G401 (cell line): ENCODE data around the gene REG4. TPM values are rescaled to one million over a fixed set of nuclear protein-coding genes. Genes with fewer than 3 reads are reported as not detected.
"Not testable (repeated sequence)": the region's sequence is repeated elsewhere in the genome, so short reads cannot be mapped to it uniquely, and the experiment has no call there.

Source experiments
- DNase-seq: peaks from one replicate; pipeline ENCODE4 v3.0.0-alpha.2; 2015; ENCODE audit warnings: low spot score
- in situ Hi-C: cut with HindIII; loops from 2 replicates; pipeline ENCODE4 v1.10.0; 2016; ENCODE audit warnings: low sequenced_read_pairs, mixed read lengths
- total RNA-seq: library from RNA; depleted of rRNA; stranded (reverse); fragments of >200 nt; shearing (Covaris generic); gene quantifications from 2 replicates; pipeline ENCODE4 v1.2.3, GENCODE V29; 2014

Gene REG4
- total RNA-seq, 1 experiment from 2014 or later = not detected

DNA sequence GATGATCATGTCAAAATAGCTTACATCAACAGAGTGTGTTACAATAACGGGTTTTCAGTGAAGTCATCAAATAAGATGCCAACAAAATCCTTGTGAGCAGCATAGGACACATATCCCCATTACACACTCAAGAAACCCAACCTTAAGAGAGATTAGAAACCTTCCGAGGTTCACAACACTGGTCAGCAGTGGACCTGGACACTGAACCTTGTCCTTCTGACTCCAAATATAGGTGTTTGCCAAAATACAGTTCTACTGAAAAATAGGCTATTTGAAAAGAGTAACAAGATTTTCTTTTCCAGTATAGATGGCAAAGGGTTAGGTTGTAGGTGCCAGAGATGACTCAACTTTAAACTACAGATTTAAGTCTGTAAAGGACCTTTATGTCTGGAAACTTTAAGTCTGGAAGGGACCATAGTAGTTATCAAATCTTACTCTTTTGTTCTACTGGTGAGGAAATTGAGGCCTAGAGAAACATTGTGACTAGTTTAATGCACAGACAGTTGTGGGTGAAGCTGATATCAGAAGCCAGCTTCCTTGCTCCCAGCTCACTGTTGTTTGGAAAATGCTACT lies 811 bp upstream of the REG4 start:
- in situ Hi-C loops = no loop called here
- DNase-seq = no peak

DNA sequence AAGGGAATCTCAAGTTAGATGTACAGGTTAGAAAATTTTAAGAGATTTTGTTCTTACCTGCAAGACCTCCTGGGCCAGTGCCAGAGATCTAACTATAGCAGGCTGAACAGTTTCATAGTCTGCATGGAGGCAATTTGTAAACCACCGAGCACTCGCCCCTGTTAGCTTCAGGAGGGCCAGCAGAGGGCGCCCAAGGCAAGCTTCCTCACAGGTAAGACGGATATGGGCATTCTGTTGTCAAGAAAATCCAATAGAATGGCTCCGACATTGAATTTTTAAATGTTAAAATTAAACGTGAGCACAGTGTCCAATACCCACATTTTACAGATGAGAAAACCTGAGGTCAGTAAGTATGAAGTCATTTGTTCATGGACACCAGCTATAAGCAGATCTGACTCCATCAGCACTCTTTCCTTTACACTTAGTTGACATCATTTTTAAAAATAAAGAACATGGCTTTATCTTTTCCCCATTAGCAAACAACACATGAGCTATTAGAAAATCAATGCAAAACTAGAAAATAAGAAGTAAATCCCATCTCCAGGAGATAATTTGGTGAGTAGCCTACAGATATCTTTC lies 2.2 kb downstream of the REG4 start:
- in situ Hi-C loops = no loop called here
- peak; percentile 79 for DNase-seq

GRCh38 chr1:119808491-119808890 lies 2.8 kb downstream of the REG4 start:
- in situ Hi-C loops = no loop called here
- peak; percentile 1 for DNase-seq

DNA sequence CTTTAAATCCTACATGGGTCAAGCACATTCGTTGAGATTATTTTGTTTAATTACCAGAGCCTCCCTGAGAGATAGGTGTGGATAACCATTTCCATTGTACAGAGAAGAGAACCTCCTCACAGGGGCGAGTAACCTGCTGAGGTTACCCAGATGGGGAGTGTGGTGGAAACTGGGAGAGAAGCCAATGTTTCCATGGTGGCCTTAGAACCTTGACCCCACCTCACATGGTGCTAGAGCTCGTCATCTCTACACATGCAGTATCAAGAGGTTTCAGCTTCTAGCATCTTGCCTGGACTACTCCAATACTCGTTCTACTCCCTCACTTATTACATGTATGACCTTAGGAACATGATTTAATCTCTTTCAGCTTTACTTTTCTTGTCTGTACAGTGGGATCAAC lies 4.8 kb downstream of the REG4 start:
- no peak for DNase-seq
- in situ Hi-C loops = no loop called here

DNA sequence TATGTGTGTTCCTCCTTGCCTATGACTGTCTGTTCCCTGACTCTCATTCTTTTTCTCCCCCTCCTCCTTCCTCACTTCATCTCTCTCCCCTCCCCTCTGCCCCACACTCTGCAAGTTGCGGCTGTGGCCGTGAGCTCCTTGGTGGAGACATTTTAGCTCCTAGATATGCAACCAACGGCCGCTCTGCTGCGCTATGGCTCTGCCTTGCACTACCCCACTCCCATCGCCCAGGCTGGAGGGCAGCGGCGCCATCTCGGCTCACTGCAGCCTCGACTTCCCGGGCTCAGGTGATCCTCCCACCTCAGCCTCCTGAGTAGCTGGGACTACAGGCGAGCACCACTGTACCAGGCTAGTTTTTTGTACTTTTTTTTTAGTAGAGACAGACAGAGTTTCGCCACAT lies 5.5 kb downstream of the REG4 start:
- no peak for DNase-seq
- in situ Hi-C loops = no loop called here

- in situ Hi-C loops = no loop called here
- no peak for DNase-seq
Measured at GRCh38 chr1:119805247-119805646, 6.0 kb downstream of the REG4 start.

GRCh38 chr1:119799599-119800177 lies 11.6 kb downstream of the REG4 start:
- no peak for DNase-seq
- in situ Hi-C loops = no loop called here

- DNase-seq = no peak
- in situ Hi-C loops = no loop called here
Measured at GRCh38 chr1:119799003-119799402, 12.3 kb downstream of the REG4 start.

DNA sequence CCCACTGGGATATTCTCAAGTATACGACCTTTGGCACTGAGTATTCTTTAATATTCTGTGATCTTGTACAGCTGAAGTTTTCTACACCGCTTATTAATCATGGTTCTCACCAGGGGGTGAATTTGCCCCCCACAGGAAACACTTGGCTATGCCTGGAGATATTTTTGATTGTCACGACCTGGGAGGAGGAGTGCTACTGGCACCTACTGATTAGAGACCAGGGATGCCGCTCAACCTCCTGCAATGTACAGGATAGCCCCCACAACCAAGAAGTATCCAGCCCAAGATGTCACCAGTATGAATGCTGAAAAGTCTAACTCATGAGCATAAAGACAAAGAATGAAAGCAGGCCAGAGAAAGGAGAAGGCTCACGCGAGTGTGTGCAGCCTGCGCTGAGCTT lies 13.7 kb downstream of the REG4 start:
- in situ Hi-C loops = no loop called here
- no peak for DNase-seq

DNA sequence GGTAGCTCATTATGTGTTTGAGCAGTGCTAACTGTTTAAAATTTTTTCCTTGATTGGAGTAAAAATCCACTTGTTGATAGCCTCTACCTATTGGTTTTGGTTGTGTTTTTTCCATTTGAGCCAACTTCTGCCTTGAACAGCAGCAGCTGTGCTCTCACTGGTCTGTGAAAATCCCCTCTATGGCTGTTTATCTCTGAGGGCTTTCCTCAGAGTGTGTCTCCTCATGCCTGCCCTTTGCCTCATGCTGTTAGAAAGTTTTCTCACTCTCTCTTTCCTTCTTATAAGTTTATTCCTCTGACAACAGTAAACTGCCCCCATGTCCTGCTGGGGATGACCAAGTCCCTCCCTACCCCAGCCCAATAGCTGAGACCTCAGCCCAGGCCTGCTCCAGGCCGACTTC lies 14.1 kb downstream of the REG4 start:
- in situ Hi-C loops = no loop called here
- DNase-seq = no peak

DNA sequence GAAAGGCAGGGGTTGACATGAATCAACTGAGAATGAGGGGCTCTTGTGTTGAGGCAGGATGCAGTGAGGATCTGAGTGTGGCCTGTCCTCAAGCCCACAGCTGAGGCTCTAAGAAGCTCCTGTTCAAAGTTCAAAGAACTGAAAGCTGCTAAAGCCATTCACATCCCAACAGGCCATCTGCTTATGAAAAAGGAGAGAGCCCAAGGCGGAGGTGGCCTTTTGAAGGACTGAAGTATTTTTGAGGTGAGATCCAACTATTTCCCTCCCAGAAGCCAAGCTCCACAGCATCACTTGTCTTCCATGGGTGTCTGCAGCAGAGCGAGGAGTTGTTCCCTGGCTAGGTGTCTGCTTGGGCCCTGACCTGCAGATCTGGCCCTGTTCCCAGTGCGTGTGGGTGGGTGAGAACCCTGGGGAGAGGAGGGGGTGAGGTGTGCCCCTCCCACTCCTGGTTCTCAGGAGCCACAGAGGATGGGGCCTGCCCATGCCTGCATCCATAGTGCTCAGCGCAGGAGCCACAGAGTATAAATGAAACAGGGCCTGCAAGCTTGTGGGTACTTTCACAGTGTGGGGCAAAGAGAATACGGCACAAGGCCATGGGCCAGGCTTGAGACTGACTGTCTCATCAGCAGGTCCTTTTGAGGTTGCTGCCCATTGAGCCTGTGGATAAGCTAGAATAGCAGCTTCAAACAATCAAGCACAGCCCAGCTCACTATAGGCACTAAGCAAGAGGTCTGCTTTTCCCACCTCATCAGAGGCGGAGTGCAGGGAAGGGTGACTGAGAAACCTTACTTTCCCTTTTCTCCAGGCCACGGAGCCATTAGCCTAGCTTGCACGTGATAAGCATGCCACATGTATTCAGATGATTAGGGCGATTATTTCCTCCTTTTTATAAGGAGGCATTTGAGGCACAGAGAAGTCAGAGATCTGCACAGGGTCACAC lies 15.7 kb downstream of the REG4 start:
- no peak for DNase-seq
- in situ Hi-C loops = no loop called here

DNA sequence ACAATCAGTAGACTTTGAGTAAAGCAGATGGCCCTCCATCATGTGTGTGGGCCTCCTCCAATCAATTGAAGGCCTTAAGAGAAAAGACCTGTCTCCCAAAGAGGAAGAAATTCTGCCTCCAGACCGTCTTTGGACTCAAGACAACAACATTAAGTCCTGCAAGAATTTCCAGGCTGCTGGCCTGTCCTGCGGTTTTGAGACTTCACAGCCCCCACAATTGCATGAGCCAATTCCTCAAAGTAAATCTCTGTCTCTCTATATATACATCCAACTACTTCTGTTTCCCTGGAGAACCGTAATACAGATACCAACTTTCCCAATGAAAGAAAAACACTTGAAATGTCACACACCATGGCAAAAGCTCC lies 16.4 kb downstream of the REG4 start:
- in situ Hi-C loops = no loop called here
- DNase-seq = no peak

DNA sequence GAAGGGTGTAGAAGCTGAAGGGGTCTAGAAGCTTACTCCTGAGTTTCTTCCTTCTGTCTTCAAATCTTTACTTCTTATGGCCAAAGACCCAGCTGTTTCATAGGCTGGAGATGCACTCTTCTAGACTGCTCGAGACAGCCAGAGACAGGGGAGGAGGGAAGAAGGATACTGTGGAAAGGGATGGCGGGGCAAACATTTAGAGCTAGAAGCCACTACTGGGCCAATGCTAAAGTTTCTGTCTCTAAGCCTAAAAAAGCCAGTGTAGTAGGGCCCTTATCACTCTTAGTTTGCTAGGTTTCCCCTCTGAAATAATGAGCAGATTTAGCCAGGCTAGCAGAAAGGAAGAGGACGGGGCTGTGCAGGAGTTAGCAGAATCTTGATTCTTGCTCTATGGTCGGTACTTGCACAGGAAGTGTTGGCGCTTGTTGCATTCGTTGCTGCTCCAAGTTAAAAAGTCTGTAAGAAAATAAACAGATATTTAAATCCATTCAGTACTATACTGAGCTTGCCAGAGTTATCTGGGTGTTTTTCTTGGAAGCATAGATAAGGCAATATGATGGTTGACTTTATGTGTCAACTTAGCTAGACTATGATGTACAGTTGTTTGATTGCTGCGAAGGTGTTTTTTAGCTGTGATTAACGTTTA lies 16.9 kb downstream of the REG4 start:
- in situ Hi-C loops = no loop called here
- no peak for DNase-seq

DNA sequence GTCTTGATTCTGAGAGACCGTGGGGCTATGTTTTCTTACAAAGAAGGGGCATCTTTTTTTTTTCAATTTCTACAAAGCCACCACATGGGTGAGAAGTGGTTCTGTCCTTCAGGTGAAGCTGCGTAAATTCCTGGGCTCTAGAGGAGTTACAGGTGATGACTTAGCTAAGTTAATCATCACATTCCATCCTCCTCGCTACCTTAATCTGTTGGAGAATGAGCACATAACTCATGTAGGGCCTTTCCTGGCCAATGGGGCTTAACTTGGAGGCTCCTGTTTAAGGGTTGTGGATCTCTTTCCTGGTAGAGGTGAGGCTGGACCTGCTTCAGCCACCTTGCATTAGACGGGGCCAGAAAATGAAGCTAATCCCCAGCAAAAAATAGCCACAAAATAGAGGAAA lies 19.9 kb downstream of the REG4 start:
- in situ Hi-C loops = no loop called here
- no peak for DNase-seq

- in situ Hi-C loops = no loop called here
- DNase-seq = no peak
Measured at GRCh38 chr1:119790451-119791198, 20.6 kb downstream of the REG4 start.

GRCh38 chr1:119787776-119788175 lies 23.5 kb downstream of the REG4 start:
- DNase-seq = no peak
- in situ Hi-C loops = no loop called here

- in situ Hi-C loops = not testable (repeated sequence)
Measured at GRCh38 chr1:119786473-119787050, 24.7 kb downstream of the REG4 start.

GRCh38 chr1:119786046-119786445 lies 25.2 kb downstream of the REG4 start:
- in situ Hi-C loops, DNase-seq: not testable (repeated sequence)

More at GRCh38 chr1:119786473-119787050, 24.7 kb downstream of the REG4 start:
- not testable (repeated sequence) for DNase-seq
